KG1 (cell line): Measurements from ENCODE around the gene DUOX1.

ENCODE experiments used
- DNase-seq: peaks from one replicate; lab custom pipeline; 2025; lab: John Stamatoyannopoulos, UW

DUOX1 gene

DNA sequence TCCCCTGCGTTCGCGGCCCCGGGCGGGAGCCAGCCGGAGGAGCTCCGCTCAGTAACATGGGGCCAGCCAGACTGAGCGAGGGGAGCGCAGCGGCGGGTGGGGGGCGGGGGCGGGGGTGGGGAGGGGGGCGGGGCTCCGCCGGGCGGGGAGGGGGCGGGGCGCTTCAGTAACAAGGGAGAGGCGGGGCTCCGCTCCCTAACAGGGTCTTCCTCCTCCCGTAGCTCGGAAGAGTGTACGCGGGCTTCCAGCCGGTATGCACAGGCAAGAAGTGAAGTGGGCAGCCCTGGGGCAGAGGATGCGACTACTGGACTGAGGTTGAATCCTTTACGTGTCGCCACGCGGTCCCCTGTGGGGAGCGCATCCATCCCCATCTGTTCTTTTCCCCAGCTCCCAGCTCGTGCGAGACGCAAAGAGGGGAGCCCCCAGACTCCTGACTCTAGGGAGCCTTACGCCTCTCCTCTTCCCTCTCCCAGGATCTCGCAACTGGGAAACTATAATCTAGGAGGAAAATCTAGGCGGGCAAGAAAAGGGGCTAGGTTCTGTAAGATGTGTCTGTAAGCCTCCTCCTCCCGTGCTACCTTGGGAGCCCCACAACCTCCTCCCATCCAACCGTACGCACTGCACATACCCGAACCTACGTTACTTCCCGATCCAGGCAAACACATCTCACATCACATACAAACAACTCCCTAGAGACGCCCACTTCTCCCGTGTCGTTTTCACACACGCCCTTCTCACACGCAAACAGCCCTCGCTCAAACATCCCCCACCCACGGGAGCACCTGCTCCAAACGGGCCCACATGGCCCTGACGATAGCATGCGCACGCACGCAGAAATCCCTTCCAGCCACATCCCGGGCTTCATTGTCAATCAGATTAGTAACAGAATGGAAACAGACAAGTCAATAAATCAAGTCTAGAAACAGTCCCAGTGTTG, 58.4 kb downstream of the DUOX1 start, which contains the start of gene SHF:
TSS of gene SHF (minus strand) at position 73 of the 937 bp plus-strand sequence. CDS start at position 58, 15 bp downstream.
- DNase-seq, result no peak

GRCh38 chr15:45197512-45197911, 67.7 kb downstream of the DUOX1 start:
- DNase-seq, result no peak

DNA sequence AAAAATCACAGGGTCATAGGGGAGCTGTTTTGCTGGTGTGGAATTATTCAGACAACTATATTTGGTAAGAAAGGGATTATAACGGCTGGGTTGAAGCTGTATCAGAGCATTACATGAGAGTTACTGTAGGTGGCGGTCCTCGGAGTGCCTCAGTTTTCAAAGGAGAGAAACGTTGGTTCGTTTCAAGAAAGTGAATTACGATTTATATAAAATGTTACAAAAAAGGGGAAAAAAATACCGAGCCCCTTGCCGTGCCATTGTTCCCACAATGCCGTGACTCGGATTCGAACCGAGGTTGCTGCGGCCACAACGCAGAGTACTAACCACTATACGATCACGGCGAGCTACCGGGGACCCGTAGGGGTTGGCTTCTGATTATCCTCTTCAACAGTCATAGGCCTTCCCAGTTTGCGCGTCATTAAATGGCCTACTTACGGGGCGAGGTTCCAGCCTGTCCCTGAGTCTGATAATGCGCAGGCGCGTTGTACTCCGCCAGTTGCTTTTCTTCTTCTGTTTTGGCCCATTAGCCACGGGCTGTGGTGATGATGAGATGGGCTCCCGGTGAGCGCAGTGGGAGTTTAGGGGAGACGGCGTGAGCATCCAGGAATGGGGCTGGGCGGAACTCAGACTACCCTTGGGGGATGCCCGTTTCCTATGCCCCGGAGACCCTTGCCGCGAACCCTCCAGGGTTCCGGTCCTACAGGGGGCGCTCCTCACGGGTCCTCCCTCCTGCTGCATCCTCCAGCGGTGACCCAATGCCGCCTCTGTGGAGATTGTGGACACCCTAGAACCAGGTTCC, 68.7 kb downstream of the DUOX1 start:
- DNase-seq, result peak; percentile 98

- DNase-seq, result peak; percentile 38
These were observed 69.5 kb downstream of the DUOX1 start for GRCh38 chr15:45199136-45199810.

DNA sequence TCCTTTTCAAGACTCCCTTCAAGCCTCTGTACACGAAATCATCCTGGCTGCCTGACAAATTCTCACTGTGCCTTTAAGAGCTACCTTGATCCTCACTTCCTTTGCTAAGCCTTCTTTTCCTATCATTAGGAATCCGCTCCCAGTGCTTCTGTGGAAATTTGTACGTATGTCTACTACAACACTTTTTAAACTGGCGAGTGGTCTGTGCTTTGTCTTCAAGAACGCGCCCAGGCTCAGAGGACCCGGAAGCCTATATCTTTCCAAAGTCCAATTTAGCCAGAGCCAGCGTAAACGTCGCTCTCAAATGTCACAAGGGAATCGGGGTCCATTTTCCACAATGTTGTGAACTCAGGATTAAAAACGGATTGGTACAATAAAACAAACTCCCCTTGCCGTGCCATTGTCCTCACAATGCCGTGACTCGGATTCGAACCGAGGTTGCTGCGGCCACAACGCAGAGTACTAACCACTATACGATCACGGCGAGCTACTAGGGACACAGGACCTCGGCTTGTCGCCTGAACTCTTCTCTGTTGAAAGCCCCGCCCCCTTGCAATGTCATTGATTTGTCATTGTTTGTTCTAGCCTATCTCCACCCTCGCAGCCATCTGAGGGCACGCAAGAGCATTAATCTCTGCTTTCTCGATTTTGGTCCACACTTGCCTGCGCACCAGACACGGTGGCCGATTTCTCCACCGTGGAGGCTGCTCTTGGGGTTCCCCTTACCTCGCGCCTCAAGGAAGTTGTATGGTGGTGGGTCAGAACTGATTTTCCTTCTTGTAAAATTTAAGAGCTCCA, 70.4 kb downstream of the DUOX1 start:
- DNase-seq, result peak; percentile 93

GRCh38 chr15:45200799-45201556, 71.2 kb downstream of the DUOX1 start:
- DNase-seq, result peak; percentile 55

DNA sequence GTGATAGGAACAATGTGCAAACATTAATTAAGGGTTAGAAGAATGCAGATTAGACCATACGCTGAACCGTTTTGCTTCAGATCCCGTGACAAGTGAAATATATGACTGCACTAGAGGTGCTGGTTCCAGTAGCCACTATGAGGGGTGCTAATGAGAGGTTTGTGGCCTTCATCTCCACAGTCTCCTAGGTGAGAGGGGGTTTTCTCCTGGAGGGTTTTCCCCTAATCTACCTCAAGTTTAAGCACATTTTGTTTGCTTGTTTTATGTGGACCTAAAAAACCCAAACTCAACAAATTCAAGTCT, 71.7 kb downstream of the DUOX1 start:
- no peak for DNase-seq

GRCh38 chr15:45201869-45202268, 72.1 kb downstream of the DUOX1 start:
- no peak for DNase-seq

DNA sequence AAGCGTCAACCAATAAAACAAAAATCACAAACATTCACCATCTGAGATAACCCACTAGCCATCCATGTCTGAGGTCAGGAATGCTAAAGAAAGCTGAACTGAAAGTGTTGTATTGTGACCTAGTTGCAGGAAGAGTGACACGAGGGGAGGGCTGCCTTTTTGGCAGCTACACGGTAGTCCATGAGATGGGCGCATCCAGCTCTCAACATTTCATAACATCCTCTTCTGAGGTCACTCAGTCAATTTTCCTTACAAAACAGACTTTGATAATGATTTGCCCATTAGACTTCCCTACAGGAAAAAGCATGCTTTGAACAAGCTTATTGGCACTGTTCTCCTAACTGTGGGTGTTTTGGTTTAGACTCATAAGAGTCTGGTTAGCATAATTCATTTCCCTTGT, 73.4 kb downstream of the DUOX1 start:
- no peak for DNase-seq

DNA sequence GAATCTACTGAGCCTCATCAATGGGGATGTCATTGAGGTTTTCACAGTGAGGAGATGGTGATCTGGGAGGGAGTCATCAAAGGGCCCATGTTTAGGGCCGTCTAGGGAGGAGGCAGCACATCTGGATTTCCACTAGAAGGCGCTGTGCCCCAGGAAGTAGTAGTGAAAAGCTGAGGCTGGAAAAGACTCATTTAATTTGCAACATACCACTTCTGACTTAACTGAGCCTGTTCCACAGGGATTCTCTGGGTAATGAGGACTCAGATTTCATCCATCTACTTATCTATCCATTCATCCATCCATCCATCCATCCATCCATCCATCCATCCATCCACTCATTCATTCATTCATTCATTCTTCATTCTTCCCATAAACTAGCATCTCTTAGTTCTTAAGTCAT, 75.4 kb downstream of the DUOX1 start:
- DNase-seq, result no peak

GRCh38 chr15:45212493-45212892, 82.7 kb downstream of the DUOX1 start:
- no peak for DNase-seq
